GM10248 (cell line): ENCODE data around the gene TXNDC17.

Experiments used
- CTCF ChIA-PET: fragments of 300-600 bp; sonication (Branson Sonifier 250); formaldehyde crosslinking; extraction: SDS; loops from one replicate; lab custom pipeline; 2021; ENCODE audit warnings: antibody characterized with exemption; lab: Yijun Ruan, JAX
- POLR2A ChIA-PET: fragments of 350-650 bp; sonication (Branson Sonifier 250); formaldehyde crosslinking; extraction: SDS; loops from one replicate; lab custom pipeline; 2020; ENCODE audit warnings: antibody characterized with exemption; lab: Yijun Ruan, JAX
- DNase-seq: peaks from one replicate; pipeline ENCODE4 v3.0.0; 2012; ENCODE audit errors: extremely low spot score
- TF ChIP-seq, protein P1 (sequence below): IDR thresholded peaks from 2 replicates; pipeline ENCODE4 v1.5.1; 2012; ENCODE audit warnings: mild to moderate bottlenecking, low read depth; ENCODE audit errors: extremely low read depth, missing control alignments, control extremely low read depth

TXNDC17 gene

DNA sequence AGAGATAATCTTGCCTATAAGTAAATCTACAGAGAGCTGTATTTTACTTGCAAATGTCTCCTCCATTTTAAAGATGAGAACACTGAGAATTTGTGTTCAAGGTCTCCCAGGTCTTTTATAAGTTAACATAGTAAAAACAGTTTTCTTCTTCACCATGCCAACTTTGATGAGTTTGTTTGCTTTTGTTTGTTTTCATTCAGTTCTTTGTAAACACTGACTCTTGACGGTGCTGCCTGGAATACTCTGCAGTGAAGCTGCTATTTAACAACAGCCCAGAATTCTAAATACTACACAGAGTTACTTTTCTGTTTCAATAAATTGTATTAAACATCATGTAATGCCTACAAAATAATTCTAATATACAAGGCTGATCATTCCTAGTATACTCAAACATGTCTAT, 43.1 kb upstream of the TXNDC17 start:
- CTCF ChIA-PET = interaction anchor here (0.8 to 1.5 kb wide), 4 partner anchors 9 to 20 kb away, joined by 3 to 6 read pairs (median 4); no protein-coding TSS in a partner anchor
- POLR2A ChIA-PET = no interaction called here
- DNase-seq = no peak
- TF ChIP-seq, protein P1, sequence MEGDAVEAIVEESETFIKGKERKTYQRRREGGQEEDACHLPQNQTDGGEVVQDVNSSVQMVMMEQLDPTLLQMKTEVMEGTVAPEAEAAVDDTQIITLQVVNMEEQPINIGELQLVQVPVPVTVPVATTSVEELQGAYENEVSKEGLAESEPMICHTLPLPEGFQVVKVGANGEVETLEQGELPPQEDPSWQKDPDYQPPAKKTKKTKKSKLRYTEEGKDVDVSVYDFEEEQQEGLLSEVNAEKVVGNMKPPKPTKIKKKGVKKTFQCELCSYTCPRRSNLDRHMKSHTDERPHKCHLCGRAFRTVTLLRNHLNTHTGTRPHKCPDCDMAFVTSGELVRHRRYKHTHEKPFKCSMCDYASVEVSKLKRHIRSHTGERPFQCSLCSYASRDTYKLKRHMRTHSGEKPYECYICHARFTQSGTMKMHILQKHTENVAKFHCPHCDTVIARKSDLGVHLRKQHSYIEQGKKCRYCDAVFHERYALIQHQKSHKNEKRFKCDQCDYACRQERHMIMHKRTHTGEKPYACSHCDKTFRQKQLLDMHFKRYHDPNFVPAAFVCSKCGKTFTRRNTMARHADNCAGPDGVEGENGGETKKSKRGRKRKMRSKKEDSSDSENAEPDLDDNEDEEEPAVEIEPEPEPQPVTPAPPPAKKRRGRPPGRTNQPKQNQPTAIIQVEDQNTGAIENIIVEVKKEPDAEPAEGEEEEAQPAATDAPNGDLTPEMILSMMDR = no peak

DNA sequence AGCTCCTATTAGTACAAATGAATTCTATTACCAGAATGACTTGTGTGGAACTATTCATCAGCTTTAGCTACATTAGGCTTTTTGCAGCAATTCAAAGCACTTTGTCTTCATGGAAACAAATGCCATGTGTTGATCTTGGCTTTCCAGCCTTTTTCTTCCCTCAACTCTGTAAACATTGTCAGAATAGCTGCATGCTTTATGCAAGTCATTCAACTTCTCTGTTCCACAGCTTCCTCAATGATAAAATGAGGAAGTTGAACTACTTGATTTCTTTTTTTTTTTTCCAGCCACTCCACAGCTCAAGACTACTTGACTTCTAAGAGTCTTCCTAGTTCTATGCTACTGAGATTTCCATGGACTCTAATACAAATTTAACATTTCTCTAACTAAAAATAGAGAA, 41.5 kb upstream of the TXNDC17 start:
- TF ChIP-seq, protein P1 = no peak
- no peak for DNase-seq
- CTCF ChIA-PET = interaction anchor here (1.3 to 1.5 kb wide), 3 partner anchors 8 to 127 kb away, joined by 3 to 5 read pairs (median 5); no protein-coding TSS in a partner anchor
- POLR2A ChIA-PET = no interaction called here

DNA sequence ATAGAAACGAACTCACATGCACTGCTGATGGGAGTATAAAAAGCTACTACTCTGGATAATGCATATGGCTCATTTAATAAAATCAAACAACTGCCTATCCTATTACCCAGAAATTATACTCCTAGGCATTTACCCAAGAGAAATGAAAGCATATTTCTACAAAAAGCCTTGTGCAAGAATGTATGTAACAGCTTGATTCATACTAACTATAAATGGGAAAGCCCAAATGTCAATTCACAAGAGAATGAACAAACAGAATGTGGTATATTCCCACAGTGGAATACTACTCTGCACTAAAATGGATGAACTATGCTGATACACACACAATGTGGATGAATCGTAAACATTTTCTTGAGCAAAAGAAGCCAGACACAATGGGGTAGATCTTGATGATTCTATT, 38.7 kb upstream of the TXNDC17 start:
- TF ChIP-seq, protein P1 = no peak
- ChIA-PET CTCF (interaction anchor here (1.0 kb wide), 1 partner anchor 26 kb away, joined by 3 read pairs; no protein-coding TSS in a partner anchor), POLR2A (no interaction called here)
- DNase-seq = no peak

DNA sequence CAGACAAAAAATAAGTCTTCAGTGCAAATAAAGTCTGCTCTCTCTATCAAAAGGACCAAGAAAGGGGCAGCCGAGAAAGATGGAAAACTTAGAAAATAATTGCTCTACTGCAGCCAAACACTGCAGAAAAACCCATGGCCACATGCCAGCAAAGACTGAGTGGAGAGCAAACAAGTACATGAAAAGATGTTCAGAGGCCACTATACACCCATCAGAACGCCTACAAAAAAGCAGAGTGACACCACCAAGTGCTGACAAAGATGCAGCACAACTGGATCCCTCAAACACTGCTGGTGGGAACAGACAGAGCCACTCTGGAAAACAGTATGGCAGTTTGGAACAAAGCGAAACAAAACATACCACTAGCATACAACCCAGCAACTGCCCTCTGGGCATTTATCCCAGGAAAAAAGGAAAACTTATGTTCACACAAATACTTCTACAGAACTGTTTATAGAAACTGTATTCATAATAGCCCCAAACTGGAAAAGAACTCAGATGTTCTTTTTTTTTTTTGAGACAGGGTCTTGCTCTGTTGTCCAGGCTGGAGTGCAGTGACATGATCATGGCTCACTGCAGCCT, 37.0 kb upstream of the TXNDC17 start:
- TF ChIP-seq, protein P1 = no peak
- DNase-seq = no peak
- ChIA-PET CTCF (no interaction called here), POLR2A (no interaction called here)

DNA sequence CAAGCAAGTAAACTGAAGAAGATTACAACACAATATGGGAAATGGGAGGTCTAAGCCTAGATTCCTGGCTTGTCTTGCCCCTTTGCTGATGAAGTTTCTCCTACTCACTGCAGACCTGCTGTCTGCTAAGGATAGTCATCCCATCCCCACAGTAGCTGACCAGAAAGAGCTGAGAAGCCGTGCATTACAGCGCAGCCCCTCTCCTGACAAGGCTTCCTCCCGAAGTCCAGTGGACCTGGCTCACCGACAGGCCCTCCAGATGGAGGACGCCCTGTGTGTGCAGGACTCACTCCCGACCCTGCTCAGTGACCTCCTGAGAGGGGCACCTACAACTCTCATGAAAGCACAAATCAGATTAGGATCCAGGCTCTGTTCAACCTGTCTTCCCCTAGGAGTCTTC, 35.7 kb upstream of the TXNDC17 start:
- TF ChIP-seq, protein P1 = no peak
- ChIA-PET POLR2A (interaction anchor here (0.6 kb wide), 1 partner anchor 23 kb away, joined by 3 read pairs; no protein-coding TSS in a partner anchor), CTCF (interaction anchor here (0.9 kb wide), 1 partner anchor 132 kb away, joined by 3 read pairs; no protein-coding TSS in a partner anchor)
- DNase-seq = no peak

DNA sequence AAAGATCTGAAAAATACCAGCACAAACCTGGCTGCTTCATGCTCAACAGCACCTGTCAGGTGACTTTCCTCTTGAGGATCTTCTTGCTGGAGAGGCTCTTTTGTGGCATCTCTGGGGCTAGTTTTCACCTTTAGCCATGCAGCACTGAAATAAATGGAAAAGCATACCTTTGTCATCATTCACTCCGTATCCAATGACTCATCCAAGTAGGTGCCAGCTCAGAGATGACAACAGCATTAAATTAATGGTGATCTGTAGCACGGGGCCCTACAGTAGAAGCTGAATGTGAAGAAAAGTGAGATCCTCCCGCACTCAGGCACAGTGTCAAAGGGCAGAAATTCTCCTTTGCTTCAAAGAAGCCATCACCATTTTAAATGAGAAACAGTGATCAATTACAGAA, 32.5 kb upstream of the TXNDC17 start:
- TF ChIP-seq, protein P1 = no peak
- no peak for DNase-seq
- ChIA-PET CTCF (interaction anchor here (0.7 to 1.7 kb wide), 5 partner anchors 9 to 21 kb away, joined by 3 to 6 read pairs (median 4); no protein-coding TSS in a partner anchor), POLR2A (no interaction called here)
